OCI-LY1 (cell line): ENCODE data around the gene RPRML.

Experiments
- EZH2 ChIP-seq: fragments of 200-600 bp; sonication (generic), shearing (Covaris generic); IDR thresholded peaks from 2 replicates; pipeline ENCODE4 v1.8.0; 2017; ENCODE audit warnings: borderline replicate concordance, mixed run types, mild to moderate bottlenecking, antibody characterized with exemption, low read length, moderate library complexity, mixed read lengths
- TF ChIP-seq, protein P1 (sequence below): fragments of 200-600 bp; sonication (generic), shearing (Covaris generic); IDR thresholded peaks from 2 replicates; pipeline ENCODE4 v1.5.1; 2017; ENCODE audit warnings: mild to moderate bottlenecking, antibody characterized with exemption, low read length, moderate library complexity, mixed read lengths

DNA sequence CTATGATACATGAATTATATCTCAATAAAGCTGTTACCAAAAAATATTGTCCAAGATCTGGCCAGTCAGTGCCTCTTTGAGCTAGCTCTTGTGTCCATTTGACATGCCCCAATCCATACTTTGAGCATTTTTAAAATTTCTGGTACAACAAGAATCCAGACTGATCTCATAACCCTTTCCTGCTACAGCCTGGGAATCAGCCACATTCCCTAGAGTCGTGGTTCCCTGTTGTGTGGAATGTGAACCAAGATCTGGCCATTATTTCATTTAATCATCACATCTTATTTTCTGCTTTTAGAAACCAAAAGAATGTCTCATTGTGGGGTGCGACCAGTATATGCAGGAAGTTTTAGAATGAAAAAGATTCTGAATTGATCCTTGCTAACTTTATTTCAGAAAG lies 34.3 kb upstream of the RPRML start:
- TF ChIP-seq, protein P1, sequence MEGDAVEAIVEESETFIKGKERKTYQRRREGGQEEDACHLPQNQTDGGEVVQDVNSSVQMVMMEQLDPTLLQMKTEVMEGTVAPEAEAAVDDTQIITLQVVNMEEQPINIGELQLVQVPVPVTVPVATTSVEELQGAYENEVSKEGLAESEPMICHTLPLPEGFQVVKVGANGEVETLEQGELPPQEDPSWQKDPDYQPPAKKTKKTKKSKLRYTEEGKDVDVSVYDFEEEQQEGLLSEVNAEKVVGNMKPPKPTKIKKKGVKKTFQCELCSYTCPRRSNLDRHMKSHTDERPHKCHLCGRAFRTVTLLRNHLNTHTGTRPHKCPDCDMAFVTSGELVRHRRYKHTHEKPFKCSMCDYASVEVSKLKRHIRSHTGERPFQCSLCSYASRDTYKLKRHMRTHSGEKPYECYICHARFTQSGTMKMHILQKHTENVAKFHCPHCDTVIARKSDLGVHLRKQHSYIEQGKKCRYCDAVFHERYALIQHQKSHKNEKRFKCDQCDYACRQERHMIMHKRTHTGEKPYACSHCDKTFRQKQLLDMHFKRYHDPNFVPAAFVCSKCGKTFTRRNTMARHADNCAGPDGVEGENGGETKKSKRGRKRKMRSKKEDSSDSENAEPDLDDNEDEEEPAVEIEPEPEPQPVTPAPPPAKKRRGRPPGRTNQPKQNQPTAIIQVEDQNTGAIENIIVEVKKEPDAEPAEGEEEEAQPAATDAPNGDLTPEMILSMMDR = no peak
- TF ChIP-seq EZH2 = no peak
